Stimulated activated CD4-positive, alpha-beta T cell treated with anti-CD3 and anti-CD28 coated beads, Interleukin-12 subunit alpha, Interleukin-12 subunit beta, amount 100 ng/mL, for 48 hours (primary cell): ENCODE measurements around the gene ROM1.
"Not testable (repeated sequence)": the region's sequence is repeated elsewhere in the genome, so short reads cannot be mapped to it uniquely, and the experiment has no call there.

ENCODE experiments used
- DNase-seq, 3 donors: peaks; one replicate each; pipeline ENCODE4 v3.0.0-alpha.2; 2020; ENCODE audit warnings: low read depth in 2 of 3, low spot score in 1 of 3

Gene ROM1, protein sequence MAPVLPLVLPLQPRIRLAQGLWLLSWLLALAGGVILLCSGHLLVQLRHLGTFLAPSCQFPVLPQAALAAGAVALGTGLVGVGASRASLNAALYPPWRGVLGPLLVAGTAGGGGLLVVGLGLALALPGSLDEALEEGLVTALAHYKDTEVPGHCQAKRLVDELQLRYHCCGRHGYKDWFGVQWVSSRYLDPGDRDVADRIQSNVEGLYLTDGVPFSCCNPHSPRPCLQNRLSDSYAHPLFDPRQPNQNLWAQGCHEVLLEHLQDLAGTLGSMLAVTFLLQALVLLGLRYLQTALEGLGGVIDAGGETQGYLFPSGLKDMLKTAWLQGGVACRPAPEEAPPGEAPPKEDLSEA

DNA sequence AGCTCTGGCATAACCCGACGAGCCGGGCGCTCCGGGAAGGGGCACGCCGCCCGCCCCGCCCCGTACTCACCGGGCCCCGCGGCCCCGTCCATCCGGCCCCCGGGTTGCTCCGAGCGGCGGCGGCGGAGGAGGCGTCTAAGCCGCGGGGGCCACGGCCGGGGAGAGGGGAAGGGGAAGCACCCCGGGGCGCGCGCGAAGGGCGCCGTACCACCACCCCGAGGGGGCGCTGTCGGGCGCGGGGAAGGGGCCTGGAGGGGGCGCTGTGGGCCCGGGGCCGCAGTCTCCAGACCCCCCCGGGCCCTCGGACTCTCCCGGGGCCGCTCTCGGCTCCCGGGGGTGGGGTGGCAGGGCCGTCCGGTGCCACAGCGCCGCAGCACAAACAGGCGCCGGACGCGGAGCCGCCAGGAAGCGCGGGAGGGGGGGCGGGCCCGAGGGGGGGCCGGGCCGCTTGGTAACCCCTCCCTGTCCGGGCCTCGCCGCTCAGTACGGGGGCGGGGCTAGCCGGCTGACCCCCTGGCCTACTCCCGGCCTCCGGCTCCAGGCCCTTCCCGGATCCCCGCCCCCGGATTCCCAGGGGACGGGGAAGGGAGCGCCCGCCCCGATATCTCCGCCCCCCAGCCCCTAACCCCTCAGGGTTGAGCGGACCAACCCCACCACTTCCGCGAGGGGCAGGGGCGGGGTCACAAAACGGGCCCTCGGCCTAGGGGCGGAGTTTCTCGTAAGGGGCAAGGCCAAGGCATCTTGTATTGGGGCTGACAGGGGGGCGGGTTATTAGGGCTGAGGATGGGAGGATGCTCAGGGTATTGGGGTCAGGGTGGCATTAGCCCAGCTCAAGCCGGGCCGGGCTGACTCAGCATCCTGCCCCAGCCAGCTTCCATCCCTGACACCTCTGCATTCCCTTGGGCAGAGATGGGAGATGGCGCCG, at the start of gene ROM1, which contains the start of gene EML3:
Gene ROM1 (plus strand): TSS at position 892 of the 925 bp plus-strand sequence. CDS start 25 bp downstream, at position 917.
Gene EML3 (minus strand): TSS at position 410 of the 925 bp plus-strand sequence. CDS start 318 bp downstream, at position 92.
- peak; percentile 70 to 83 (median 81) for DNase-seq

DNA sequence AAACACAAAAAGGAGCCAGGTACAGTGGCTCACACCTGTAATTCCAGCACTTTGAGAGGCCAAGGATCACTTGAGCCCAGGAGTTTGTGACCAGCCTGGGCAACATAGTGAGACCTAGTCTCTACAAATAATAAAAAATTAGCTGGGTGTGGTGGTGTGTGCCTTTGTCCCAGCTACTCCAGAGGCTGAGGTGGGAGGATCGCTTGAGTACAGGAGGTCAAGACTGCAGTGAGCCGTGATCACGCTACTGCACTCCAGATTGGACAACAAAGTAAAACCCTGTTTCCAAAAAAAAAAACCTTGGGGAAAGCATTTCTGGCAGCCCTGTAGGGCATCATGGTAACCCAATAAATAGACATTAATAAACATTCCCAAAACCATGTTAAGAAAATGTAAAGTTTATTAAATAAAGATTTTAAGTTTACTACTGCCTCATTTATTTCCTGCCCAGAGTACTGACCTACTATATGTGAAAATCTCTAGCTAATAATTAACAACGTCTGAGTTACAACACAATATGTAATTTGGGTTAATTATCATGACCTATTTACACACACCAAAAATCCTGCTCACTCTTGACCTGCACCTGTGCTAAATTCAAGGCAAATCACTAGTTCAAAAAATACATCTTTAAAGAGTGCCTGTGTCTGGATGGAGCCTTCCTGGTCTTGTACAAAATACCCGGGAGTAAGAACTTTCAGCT, 47.8 kb upstream of the ROM1 start:
- no peak for DNase-seq

DNA sequence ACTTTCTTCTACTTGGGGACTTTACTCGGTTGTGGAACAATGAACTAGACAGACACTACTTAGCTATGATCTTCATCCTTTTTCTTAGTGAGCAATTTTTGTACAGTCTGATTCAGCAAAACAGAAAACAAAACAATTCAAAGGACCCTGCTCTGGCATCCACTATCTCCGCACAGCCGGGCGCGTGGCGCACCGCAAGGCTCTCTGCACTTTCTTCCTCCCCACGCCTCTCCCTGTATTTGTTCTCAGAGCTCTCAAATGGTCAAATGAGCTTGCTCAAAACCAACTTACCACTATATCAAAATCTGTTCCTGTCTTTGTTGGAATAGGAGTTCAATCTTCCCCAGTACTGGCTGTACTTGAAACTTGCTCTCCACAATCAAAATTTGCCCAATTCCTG, 46.8 kb upstream of the ROM1 start:
- no peak for DNase-seq

DNA sequence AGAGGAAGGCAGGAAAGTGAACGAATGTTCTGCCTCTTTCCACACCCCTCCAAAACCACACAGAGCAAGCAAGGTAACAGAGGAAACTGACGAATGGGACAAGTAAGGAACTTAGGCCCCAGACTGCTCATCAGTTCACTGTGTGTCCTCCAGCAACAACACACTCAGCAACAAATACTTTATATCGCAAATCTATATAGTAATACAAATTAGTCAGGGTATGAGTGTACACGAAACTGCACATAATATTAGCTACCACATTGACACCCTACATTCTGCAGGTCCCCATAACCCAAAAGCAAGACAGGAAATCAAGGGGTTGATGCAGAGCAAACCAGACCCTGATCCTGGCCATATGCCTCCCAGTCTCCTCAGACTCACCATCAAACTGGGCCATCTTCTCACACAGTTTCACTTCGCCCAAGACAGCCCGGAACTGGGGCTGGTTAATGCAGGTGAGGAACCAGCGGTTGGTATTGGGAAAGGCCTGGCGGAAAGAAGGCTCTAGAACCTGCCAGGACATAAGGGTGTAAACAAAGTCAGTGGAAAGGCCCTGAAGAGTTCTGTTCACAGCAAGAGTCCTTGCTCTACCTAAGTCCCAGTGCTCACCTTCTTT, 45.9 kb upstream of the ROM1 start:
- no peak for DNase-seq

DNA sequence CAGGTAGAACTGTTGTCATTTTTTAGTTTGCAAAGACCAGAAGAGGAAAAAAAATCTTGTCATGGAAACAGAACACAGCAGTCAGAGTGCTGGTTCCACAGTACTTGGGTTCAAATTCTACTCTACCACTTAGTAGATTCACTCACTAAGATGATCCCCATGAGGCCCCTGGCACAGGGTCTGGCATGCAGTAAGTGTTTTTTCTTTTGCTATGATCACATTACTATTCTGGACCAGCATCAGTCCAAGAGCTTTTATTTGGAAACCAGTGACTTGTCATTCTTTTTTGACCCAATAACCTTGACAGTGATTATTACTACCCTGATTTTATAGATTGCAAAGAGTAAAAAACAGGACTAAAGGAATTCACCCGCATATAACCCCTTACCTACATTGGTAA, 43.4 kb upstream of the ROM1 start:
- no peak for DNase-seq

DNA sequence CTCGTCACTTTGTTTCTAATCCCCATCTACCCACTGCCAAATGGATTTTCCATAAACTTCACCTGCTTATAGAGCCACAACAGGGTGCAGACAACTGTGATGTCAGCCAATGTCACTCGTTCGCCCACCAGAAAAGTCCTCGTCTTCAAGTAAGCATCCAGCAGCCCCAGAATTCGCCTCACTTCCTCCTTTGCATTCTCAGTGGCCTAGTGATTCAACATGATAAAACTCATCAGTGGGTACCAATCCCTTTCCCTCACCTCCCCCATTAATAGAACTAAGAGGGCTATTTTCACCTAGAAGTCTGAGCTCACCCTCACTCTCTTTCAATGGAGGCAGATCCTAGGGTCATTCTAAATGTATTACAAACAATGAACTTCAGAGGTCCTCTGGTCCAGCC, 42.2 kb upstream of the ROM1 start:
- DNase-seq: not testable (repeated sequence)

DNA sequence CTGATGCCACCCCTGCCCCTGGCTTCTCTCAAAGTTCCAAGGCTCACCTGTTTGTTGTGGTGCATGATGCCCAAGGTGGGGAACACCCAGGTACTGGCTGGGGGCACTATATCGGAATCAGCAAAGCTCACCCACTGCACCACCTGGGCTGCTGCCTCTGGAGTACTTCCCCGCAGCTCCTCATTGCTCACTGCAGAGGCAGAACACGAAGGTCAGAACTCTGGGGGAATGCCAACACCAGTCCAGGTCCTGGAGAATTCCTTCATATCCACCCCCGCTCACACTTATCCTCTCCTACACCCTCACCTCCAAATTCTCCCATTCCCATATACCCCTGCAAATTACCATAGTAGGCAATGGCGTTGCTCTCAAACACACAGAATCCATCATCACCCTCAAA, 41.6 kb upstream of the ROM1 start:
- not testable (repeated sequence) for DNase-seq

DNA sequence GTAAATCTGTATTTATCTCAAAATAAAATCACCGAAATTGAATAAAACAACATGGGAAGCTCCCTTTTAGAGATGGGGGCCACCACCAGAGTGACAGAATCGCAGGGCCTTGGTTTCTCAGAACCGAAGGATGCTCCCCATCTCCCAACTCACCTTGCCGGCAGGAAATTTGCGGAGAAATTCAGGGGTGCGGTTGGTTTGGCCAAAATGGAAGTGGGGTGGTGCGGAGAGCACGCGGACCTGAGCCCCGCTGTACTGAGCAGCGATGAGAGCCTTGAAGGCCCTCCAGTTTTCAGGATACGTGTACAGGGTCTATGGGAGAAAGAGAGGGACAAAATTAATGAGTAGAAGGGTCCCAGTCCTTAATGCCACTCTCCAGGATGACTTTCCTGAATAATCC, 40.6 kb upstream of the ROM1 start:
- DNase-seq: no peak

DNA sequence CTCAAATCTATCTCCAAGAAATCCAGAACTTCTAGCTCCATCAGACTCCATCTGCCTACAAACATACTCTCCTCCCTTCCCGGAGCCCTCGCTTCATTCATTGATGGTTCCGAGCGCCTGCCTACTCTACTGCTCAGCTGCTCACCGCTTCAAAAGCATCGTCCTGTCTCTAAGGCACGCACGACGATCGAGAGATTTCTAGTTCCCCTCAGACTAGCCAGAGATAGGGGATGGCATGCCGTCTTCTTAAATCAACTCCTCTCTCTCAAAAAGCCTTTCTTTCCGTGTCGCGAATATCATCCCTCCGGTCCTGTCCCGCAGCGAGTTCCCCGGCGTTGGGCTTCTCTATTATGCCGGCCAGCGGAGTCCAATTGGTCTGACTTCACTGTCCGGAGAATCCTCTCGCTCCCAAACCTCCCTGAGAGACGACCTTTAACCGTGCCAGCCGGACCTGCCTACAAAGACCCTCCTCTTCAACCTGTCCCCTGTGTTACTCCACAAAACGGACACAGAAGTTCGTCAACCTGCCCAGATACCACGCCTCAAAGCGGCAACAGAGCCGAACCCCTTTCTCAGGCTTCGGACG, 40.0 kb upstream of the ROM1 start:
- DNase-seq: no peak

DNA sequence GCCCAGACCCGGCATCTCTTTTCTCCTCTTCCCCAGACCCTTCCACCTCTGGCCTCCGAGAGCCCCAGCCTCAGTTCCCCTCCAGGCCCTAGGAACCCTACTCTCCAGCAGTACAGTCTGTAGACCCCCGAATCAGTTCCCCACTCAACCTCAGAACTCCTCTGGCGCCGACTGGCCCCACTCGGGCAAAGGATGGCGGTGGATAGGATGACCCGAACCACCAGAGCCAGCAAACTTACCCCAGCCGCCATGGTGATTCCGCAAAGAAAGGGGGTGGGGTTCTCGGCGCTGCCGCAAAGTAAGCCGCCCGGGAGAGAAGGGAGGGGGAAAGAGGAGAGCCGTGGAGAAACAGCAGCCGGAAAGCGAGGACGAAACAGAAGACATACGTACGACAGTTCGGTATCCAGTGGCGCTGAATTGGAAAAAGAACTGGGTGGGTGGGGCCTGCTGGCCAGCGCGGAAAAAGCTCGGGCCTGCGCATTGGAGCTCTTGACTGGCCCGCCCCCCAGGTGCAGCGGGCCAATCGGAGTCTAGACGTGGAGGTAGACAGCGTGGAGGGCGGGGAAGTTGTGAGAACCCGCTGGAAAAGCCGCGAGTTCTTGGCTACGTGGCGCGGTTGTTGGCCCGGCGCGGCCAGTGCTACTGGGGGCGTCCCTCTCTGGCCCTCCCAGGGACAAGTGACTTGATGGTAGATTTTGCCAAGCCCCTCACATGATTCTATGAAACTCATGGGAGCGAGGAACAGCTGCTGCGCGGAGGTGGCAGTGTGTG, 39.3 kb upstream of the ROM1 start, which contains the start of gene EEF1G:
Gene EEF1G (minus strand): TSS at position 300 of the 771 bp plus-strand sequence. CDS start 49 bp downstream, at position 251.
- peak; percentile 97 to 98 (median 97) for DNase-seq

DNA sequence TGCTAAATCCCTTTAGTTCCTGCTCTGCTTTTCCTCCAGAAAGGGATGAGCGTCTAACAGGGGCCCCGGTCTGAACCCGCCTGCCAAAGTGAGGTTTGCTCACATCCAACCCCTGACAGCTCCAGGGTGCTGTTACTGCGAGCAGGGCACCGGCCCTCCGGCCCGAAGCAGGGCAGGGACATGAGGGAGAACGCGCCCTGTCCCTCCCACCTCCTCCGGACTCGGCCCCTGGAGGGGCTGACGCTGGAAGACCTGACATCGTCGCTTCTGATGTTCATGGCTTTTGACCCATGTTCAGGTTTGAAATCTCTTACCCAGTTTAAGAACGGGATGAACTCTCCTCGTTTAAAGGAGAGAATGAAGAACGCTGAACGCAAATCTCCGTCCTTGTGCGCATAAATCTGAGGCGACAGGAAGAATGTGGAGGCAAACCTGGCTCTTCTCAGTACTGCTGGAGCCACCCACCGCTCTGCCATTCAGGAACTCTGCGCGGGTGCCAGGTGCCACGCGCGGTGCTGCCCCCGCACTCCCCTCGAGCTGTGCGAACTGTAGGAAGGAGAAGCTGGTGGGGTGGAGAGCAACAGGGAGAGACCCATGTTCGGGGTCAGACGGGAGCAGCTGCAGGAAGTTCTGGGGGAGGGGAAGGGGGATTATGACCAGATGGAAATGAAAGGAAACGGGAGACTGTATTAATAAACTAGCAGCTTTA, 38.5 kb upstream of the ROM1 start:
- no peak for DNase-seq

DNA sequence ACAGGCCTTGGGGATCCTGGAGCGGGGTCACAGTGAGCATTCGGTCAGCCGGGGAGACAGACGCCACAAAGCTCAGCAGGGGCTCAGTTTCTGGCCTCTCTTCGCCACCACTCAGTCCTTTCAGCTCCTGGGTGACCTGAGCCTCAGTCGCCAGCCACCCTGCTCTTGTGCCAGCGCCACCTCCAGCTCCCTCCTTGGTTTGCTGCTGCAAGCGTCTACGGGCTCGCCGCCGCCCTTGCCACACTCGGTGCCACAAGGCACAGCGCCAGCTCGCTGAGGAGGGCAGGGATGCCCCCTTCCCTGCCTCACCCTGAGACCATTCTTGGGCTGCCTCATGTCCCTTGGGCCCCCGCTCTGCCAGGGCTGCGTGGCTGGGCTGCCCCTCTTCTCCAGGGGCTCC, 37.9 kb upstream of the ROM1 start:
- no peak for DNase-seq

DNA sequence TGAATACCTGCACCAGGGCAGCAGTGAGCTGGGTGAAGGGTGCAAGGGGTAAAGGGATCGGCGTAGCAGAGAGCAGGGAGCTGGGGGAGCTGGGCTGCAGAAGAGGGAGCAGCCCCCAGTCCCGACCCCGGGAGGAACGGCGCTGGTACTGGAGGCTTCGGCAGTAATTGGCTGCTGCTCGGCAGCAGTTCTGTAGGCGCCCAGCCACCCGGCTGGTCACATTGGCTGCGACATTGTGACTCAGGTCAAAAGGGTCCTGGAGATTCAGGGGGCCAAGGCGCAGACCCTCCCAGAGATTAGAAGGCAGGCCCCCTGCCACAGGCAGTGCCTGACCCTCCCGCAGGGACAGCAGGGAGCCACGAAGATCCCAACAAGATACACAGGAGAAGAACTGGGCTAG, 37.2 kb upstream of the ROM1 start:
- no peak for DNase-seq

DNA sequence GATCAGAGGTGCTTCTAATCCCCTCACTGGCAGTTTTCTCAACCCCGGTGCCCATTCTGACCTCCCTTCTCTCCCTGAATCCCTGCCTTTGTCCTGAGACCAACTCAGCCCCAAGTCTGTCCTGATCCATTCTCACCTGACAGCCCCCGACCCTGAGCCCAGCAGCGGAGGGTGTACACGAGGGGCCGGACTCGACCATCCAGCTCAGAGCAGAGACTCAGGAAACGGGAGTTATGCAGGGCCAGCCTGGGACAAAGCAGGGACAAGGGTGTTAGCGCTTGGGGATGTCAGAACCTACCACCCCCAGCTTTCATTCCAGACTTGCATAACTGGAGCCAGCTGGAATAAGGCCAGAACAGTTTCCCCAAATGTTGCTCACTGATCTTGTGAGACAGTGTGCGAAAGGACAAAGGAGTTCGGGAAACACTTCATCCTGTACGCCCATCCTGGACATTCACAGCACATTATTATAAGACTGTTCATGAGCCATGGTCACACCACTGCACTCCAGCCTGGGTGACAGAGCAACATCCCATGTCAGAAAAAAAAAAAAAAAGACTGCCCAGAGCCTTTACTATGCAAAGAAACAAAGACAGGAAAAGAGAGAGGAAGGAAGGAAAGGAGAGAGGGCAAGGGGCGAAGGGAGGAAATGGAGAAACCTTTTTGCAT, 35.9 kb upstream of the ROM1 start:
- DNase-seq: no peak

DNA sequence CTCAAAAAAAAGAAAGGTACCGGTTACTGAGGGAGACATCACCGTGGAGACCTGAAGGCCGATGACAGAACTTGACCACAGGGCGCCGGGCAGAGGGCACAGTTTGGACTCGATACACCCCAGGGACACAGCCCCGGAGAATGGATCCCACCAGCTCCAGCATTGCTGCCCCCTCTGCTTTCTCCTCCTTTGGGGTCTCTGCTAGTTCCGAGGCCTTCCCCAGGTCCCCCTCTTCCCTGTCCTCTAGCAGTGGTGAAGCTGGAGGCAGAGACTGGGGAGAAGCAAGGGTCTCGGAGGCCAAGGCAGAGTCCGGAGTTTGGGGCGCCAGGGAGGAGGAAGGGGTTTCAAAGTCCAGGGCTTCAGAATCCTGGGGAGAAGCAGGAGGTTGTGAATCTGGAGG, 34.5 kb upstream of the ROM1 start:
- no peak for DNase-seq

DNA sequence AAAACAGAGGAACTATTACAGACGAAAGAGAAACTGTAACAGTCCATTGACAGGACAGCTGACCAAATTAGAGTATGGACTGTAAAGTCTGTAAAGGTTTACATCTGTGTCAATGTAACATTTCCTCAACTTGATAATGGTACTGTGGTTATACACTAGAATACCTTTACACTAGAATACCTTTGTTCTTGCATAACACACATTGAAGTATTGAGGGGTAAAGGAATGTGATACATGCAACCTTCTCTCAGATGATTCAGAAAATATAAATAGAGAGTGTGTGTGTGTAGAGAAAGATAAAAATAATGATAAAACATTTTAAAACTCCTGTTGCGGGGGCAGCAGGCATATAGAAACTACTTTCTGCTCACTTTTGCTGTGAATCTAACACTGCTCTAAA, 33.8 kb upstream of the ROM1 start:
- DNase-seq: no peak

DNA sequence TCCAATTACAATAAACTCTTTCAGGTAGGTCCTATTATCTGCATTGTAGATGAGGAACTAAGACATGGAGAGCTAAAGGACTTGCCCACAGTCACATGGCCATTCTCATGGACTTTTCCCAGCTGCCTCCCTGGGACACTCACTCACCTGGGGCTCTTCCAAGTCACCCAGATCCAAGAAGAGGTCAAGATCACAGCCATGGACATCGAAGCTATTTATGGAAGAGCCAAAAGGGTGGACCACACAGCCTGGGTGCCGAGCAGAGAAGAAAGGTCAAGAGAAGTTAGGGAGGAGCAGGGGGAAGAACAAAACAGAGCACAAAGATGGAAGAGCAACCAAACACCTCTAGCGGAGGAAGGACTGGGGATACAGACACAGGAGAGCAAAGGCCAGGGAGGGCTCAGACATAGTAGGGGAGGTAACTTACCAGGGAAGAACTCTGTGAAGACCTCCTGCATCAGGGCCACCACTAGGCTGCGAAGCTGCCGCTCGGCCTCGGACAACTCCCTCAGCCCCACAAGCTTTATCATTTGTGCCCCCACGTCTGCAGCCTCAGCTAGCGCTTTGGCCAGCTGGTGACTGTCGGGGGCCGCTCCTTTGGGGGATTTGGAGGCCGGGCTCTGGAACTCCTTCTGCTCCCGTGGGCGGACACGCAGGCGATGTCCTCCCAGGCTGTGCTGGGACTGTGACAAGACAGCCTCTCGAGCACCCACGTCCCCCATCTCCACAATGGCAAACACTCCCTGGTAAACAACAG, 31.9 kb upstream of the ROM1 start:
- DNase-seq: no peak

DNA sequence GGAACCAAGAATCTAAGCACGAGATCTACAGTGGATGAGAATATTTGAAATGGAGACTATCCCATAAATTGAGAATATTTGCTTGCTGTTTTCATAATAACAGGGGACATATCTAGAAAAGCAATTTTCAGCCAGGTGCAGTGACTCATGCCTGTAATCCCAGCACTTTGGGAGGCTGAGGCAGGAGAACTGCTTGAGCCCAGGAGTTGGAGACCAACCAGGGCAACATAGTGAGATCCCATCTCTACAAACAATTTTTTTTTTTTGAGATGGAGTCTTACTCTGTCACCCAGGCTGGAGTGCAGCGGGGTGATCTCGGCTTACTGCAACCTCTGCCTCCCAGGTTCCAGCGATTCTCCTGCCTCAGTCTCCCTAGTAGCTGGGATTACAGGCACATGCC, 31.3 kb upstream of the ROM1 start:
- DNase-seq: not testable (repeated sequence)
